ENCODE measurements around the gene EMD. TPM values are rescaled to one million over a fixed set of nuclear protein-coding genes. Genes with fewer than 3 reads are reported as not detected.

The EMD gene
- total and polyA plus RNA-seq, 10 of the 15 experiments (the other 5 are each of a cell fraction or from before 2014, with no cell fraction given): 0.76 to 100 (median 43.2) TPM

GRCh38 chrX:154372612-154373022, 6.5 kb upstream of the EMD start (continued):
- TF ChIP-seq SPI1 (IDR thresholded peaks at IDR 0.05; ENCODE audit: borderline replicate concordance, insufficient read depth, low read depth, low read length): no peak
- TF ChIP-seq WRNIP1 (IDR thresholded peaks at IDR 0.05; ENCODE audit: borderline replicate concordance, low read depth, low read length): no peak
- no peak for TF ChIP-seq CEBPZ (IDR thresholded peaks at IDR 0.05; ENCODE audit: low read depth, low read length)
- TF ChIP-seq NR2F1 (conservative IDR thresholded peaks at IDR 0.05): no peak
- no peak for TF ChIP-seq NFXL1 (IDR thresholded peaks at IDR 0.05; ENCODE audit: borderline replicate concordance)
- TF ChIP-seq RB1 (IDR thresholded peaks at IDR 0.05; ENCODE audit: borderline replicate concordance): no peak
- no peak for TF ChIP-seq SMARCA5 (IDR thresholded peaks at IDR 0.05)
- no peak for TF ChIP-seq GATAD2B (conservative IDR thresholded peaks at IDR 0.05; ENCODE audit: low read depth)
- 0 out of 4 replicates have a peak, but pooled peaks of 1 of the 2 experiments have one; percentile 11 for TF ChIP-seq BHLHE40 (IDR thresholded peaks at IDR 0.05; ENCODE audit: borderline replicate concordance in 1 of 2, low read depth in 2 of 2, low read length in 1 of 2)
- no peak for TF ChIP-seq RELA (IDR thresholded peaks at IDR 0.05; ENCODE audit: borderline replicate concordance, partially characterized antibody)
- no peak for TF ChIP-seq SP1 (IDR thresholded peaks at IDR 0.05; ENCODE audit: low read depth, low read length)
- TF ChIP-seq MLLT1 (IDR thresholded peaks at IDR 0.05): no peak
- TF ChIP-seq ETV6 (conservative IDR thresholded peaks at IDR 0.05 in 1 of 2, IDR thresholded peaks at IDR 0.05 in 1 of 2; ENCODE audit: borderline replicate concordance in 1 of 2, low read depth in 1 of 2): no peak
- TF ChIP-seq E2F4 (IDR thresholded peaks at IDR 0.05; ENCODE audit: low read depth, low read length): no peak
- no peak for TF ChIP-seq TAF1 (IDR thresholded peaks at IDR 0.05; ENCODE audit: borderline replicate concordance, low read depth, low read length)
- TF ChIP-seq NRF1 (conservative IDR thresholded peaks at IDR 0.05; ENCODE audit: low read depth, low read length): no peak
- TF ChIP-seq POU2F2 (IDR thresholded peaks at IDR 0.05; ENCODE audit: borderline replicate concordance, low read depth, low read length): no peak
- TF ChIP-seq BCLAF1 (IDR thresholded peaks at IDR 0.05): no peak
- TF ChIP-seq USF2 (IDR thresholded peaks at IDR 0.05; ENCODE audit: borderline replicate concordance, low read depth, low read length): peak; percentile 43
